GM12864 (cell line): ENCODE data around the gene ULK4.

Experiments used
- DNase-seq: peaks from one replicate; pipeline ENCODE4 v3.0.0-alpha.2; 2011; ENCODE audit warnings: low read depth
- H3K4me3 ChIP-seq: 2 replicates; pipeline ENCODE4 v1.5.1; 2011; ENCODE audit warnings: mild to moderate bottlenecking, low read depth, low read length, control low read depth
- CTCF ChIP-seq: IDR thresholded peaks from 2 replicates; pipeline ENCODE4 v1.5.1; 2011; ENCODE audit warnings: low read depth, mild to moderate bottlenecking, moderate library complexity, low read length, control low read depth, inconsistent platforms; ENCODE audit errors: missing control alignments

Gene ULK4

GRCh38 chr3:41579861-41580260, 382.0 kb downstream of the ULK4 start:
- no peak for TF ChIP-seq CTCF
- no peak for DNase-seq

DNA sequence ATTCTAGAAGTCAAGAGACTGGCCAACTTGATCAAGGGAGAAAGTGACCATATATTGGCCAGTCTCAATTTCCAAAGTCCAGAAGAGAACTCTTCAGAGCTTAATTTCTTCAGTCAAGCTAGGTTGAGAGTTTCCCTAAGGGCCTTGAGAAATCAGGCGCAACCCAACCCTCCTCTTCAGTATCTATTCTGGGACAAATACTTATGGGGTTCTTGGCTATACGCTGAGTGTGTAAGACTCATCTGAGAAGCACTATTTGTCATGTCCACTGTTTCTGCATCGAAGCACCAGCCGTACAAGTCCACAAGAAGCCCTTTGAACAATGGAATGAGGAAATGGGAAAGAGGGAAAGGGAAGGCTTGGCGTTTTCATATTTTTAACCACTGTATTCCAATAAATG, 383.1 kb downstream of the ULK4 start:
- H3K4me3 ChIP-seq: no peak overlapping the region
- no peak for TF ChIP-seq CTCF
- no peak for DNase-seq

More at GRCh38 chr3:41579861-41580260, 382.0 kb downstream of the ULK4 start:
- H3K4me3 ChIP-seq: no peak overlapping the region

DNA sequence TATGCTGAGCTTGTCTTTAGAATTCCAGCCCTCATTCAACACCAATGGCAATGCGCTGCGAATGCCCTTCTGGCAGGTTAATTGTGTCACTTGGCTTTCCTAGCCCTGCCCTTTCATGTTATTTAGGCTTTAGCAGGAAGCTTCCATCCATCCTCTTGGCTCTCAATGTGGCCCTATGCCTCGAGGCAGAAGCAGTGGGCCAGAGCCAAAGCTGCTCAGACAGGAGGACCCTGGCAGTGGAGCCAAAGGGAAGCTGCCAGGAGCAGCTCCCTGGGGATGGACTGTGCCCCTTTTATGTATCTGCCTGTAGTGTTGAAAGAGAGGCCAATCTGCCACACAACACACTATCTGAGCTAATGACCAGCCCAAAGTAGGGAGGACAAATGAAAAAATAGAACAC, 386.2 kb downstream of the ULK4 start:
- no peak for TF ChIP-seq CTCF
- H3K4me3 ChIP-seq: no peak overlapping the region
- DNase-seq: no peak

GRCh38 chr3:41574900-41575299, 387.0 kb downstream of the ULK4 start:
- no peak overlapping the region for H3K4me3 ChIP-seq
- no peak for DNase-seq
- TF ChIP-seq CTCF: no peak

DNA sequence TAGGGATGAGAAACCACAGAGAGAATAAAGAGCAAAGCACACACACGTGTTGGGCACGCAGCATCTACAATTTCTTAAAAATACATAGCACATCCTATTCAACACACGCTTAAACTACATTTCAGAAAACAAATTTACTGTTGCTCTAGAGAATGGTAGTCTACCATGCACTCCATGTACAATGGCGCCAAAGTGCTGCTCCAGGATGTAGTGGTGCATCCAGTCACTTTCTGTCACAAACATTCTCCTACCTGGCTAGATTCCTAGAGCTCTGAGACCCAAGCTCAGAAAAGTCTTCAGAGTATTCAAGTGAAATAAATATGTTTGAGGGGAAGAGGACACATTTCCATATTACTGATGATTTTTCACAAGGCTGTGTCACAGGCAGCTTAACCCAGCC, 388.3 kb downstream of the ULK4 start:
- H3K4me3 ChIP-seq: no peak overlapping the region
- no peak for DNase-seq
- TF ChIP-seq CTCF: no peak

DNA sequence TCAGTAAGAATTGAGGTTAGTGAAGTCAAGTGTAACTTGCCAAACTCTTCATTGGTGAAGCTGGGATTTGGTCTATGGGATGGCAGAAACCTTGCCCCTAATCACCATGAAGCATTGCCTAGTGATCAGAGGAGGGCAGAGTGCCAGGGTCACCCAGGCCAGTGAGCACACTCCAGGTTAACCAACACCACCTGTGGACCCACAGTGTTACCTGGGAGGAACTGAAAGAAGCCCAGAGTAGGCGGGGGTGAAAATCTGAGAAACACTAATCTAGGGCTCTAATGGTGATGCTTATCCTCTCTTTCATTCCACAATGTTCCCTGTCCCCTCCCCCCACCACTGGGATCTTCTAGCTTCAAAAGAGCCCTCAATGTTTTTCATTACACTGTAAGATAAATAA, 389.8 kb downstream of the ULK4 start:
- DNase-seq: no peak
- H3K4me3 ChIP-seq: no peak overlapping the region
- TF ChIP-seq CTCF: no peak

DNA sequence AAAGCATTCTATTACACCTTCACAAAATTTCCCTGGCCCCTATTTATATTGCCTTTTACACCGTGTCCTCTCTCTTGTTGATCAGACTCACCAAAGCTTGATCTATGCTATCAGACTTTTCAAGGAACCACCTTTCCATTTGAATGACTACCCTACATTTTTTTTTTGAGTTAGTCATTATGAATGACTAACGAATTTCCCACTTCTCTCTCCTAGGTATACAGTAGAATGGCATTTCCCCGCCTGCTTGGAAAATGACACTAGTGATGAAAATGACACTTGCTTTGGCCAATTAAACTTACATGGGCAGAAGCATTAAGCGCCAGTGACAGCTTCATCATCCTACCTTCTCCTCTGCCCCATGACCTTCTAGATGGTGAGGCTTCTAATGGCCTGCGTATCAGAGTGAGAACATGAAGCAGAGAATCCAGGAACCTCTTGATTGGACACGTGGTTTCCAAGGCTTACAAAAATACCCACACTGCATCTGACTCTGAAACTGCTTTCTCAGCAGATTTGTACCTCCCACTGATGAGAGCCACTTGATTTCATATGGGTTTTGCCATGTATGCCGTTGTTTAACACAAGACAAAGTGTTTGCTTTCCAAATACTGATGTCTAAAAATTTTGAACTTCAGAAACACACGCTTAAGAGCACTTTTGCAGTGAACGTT, 392.1 kb downstream of the ULK4 start:
- no peak for DNase-seq
- H3K4me3 ChIP-seq: no peak overlapping the region
- TF ChIP-seq CTCF: no peak
